Heart right ventricle (tissue), 16 donors: ENCODE measurements around the gene NEO1. TPM values are rescaled to one million over a fixed set of nuclear protein-coding genes. Genes with fewer than 3 reads are reported as not detected.

ENCODE experiments used
- ATAC-seq, 8 donors: fragments of 200-7000 bp; cut with Tn5 transposase; one replicate each; pipeline ENCODE4 v1.9.1; 2020; ENCODE audit warnings: mild to moderate bottlenecking in 8 of 8, moderate library complexity in 8 of 8, moderate number of reproducible peaks in 1 of 8
- DNase-seq, 2 donors: peaks; one replicate each; pipeline ENCODE4 v3.0.0-alpha.2; 2020
- H3K27ac ChIP-seq, 10 donors: fragments of 200-600 bp; sonication (generic) in 2 of 10; one replicate each; pipeline versions ENCODE4 v1.5.0 to v1.8.0; 2020 to 2022; ENCODE audit warnings: mild to moderate bottlenecking in 3 of 10
- H3K27me3 ChIP-seq, 7 donors: fragments of 200-600 bp; one replicate each; pipeline ENCODE4 v1.8.0; 2021 to 2022; ENCODE audit warnings: mild to moderate bottlenecking in 2 of 7
- H3K36me3 ChIP-seq, 9 donors: fragments of 200-600 bp; sonication (generic) in 1 of 9; one replicate each; pipeline versions ENCODE4 v1.5.0 to v1.8.0; 2020 to 2022; ENCODE audit warnings: mild to moderate bottlenecking in 2 of 9
- H3K4me1 ChIP-seq, 9 donors: fragments of 200-600 bp; sonication (generic) in 1 of 9; one replicate each; pipeline versions ENCODE4 v1.5.0 to v1.8.0; 2020 to 2022; ENCODE audit warnings: mild to moderate bottlenecking in 4 of 9
- H3K4me3 ChIP-seq, 10 donors: fragments of 200-600 bp; sonication (generic) in 2 of 10; one replicate each; pipeline versions ENCODE4 v1.5.0 to v1.8.0; 2020 to 2022; ENCODE audit warnings: mild to moderate bottlenecking in 7 of 10, moderate library complexity in 2 of 10
- H3K9me3 ChIP-seq, 11 donors: fragments of 200-600 bp in 10 of 11; sonication (generic) in 2 of 11; one replicate each; pipeline versions ENCODE4 v1.5.0 to v1.8.0; 2013 to 2022; ENCODE audit warnings: mild to moderate bottlenecking in 2 of 11, control low read depth in 1 of 11, moderate library complexity in 1 of 11
- CTCF ChIP-seq, 9 donors: fragments of 200-600 bp; sonication (generic) in 2 of 9; IDR thresholded peaks; one replicate each; pipeline versions ENCODE4 v1.5.0 to v1.8.0; 2021 to 2022; ENCODE audit warnings: antibody characterized with exemption in 9 of 9, mild to moderate bottlenecking in 5 of 9, moderate library complexity in 1 of 9
- WGBS, 2 donors: extraction: QIAGEN DNeasy Blood & Tissue Kit; methylation state at CpG; one replicate each; pipeline ENCODE4 v1.1.7; 2013; ENCODE audit warnings: inconsistent platforms in 1 of 2; 5-methylcytosine and 5-hydroxymethylcytosine counted together
- intact Hi-C, 10 donors: fragments of 100-400 bp; cut with DNase I; formaldehyde crosslinking; loops; one replicate each; pipeline versions ENCODE4 v1.11.1 to v1.14.2; 2022
- polyA plus RNA-seq, 2 donors: library from polyadenylated mRNA; stranded (reverse); fragments of 200-250 nt; gene quantifications; one replicate each; pipeline ENCODE4 v1.2.3, GENCODE V29; 2013
- total RNA-seq, 10 donors: library from RNA; stranded (reverse); fragmentation: NEBNext Ultra II Directional in 3 of 10; extraction: Animal tissue kit (Norgen Biotek cat#: 25700) in 3 of 10; gene quantifications; one replicate each; pipeline versions ENCODE4 v1.2.1 to v1.2.4, GENCODE V29; 2021 to 2023
- donor health status: Arrhythmogenic right ventricular cardiomyopathy.
- donor health status: ischemic (EF 13 %, LVEDD 7.1; RV severe dilation, severe dysfunction).
- donor health status: healthy with polysubstance abuse.
- donor health status: DM: no; HTN: yes; CAD: no.
- donor health status: DM: no; HTN: no; CAD: no.
- donor health status: ischemic (EF 25% LVEDD 6.9; RV normal size, moderate dysfunction).
- donor health status: ischemic (EF 25% LVEDD 5.7; RV mildly dilated, moderate dysfunction).
- donor health status: healthy.
- donor health status: DM: yes; HTN: yes; CAD: no.
- donor health status: Ischemic cardiomyopathy.
- donor health status: ischemic (EF 35%, LVEDD 5.7; RV mildly dilated, moderate dysfunction).
- donor health status: nonischemic (EF 11% LVEDD 7.7; RV severe dilation, severe dysfunction).
- donor health status: DM: yes; HTN: yes; CAD: no.
- donor health status: PGD.
- donor health status: ischemic (EF 29% LVEDD 5.4; RV normal size, mild dysfunction).
- donor health status: nonischemic (EF 23%, LVEDD 6.1; RV moderate dilation, normal function).

The NEO1 gene
- total and polyA plus RNA-seq, 12 donors: 3.4 to 16.9 (median 11.6) TPM

DNA sequence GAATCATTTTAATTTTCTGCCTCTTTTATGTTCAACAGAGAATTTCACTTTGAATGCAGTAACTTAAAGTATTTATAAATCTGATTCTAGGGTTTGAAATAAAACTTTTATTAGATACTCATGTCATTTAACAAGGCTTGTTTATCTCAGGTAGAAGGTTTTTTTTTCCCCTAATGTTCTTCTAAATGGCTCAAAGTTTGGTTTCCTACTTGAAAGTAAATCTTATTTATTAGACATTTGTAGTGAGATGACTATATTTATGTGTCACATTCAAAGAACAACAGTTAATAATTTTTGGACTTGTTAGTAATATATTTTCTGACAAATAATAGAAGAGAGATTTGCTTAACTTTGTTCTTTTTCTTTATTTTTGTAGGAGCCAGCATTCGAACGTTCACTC, 63.9 kb downstream of the NEO1 start:
- TF ChIP-seq CTCF (IDR thresholded peaks at IDR 0.05): no peak
- Histone ChIP-seq H3K4me3 (no peak overlapping the region), H3K9me3 (no peaks in the 10 kb centered on the region), H3K27ac (no peak overlapping the region), H3K27me3 (no peaks in the 10 kb centered on the region), H3K4me1 (no peaks in the 10 kb centered on the region), H3K36me3 (peaks cover 0 to 20% (median 0%) of the 10 kb centered on the region in 9 donors)
- intact Hi-C loops: no loop called here
- ATAC-seq (no peak), DNase-seq (no peak)
- 90 to 93% methylated on average over 2 of the region's 2 CpGs for WGBS, 2 donors

- H3K4me1 ChIP-seq: no peaks in the 10 kb centered on the region
- DNase-seq (no peak), ATAC-seq (no peak)
- intact Hi-C loops: no loop called here
- 88 to 90% methylated on average over 3 of the region's 3 CpGs for WGBS, 2 donors
- H3K27ac ChIP-seq: no peak overlapping the region
- peaks cover 0 to 22% (median 0%) of the 10 kb centered on the region in 9 donors for H3K36me3 ChIP-seq
- H3K27me3 ChIP-seq: no peaks in the 10 kb centered on the region
- H3K4me3 ChIP-seq: no peak overlapping the region
- TF ChIP-seq CTCF (IDR thresholded peaks at IDR 0.05): no peak
- no peaks in the 10 kb centered on the region for H3K9me3 ChIP-seq
Observed at GRCh38 chr15:73118055-73118454, 65.8 kb downstream of the NEO1 start.

DNA sequence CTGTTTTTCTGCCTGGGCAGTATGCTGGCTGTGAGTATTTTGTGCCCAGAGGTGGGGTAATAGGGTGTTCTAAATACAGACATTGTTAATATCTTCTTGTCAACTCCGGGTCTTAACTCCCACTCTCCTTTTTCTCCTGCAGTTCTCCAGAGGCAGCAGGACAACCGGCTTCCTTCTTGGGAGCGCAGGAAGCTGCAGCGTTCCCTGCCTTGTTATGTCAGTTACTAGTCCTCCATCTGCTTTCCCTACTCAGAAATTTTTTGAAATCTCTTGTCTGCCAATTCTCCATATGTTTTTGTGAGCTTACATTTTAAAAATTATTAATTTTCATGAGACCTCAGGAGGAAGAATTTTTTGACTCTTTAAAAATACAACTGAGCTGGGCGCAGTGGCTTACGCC, 67.2 kb downstream of the NEO1 start:
- Histone ChIP-seq H3K36me3 (peaks cover 0 to 34% (median 0%) of the 10 kb centered on the region in 9 donors), H3K27ac (no peak overlapping the region), H3K9me3 (no peaks in the 10 kb centered on the region), H3K4me1 (no peaks in the 10 kb centered on the region), H3K4me3 (no peak overlapping the region), H3K27me3 (no peaks in the 10 kb centered on the region)
- intact Hi-C loops: no loop called here
- WGBS, 2 donors: 80 to 84% methylated on average over 6 of the region's 6 CpGs
- no peak for TF ChIP-seq CTCF (IDR thresholded peaks at IDR 0.05)
- DNase-seq (no peak), ATAC-seq (no peak)

DNA sequence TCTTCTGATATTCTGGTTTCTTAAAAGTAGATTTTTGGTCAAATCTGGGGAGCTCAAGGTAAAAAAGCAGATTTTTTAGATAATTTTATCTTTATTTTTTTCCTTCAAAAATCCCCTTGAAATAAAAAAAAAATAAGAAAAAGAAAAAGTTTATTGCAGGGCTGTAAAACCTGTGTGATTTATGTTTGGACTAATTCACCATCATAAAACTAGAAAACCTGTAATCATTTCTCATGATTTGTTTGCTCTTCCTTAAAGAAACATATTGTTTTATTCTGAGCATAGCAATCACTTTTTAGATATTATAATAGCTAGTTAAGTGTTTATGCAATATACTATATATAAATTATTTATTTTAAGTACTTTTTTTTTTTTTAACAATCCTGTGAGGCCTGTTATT, 68.0 kb downstream of the NEO1 start:
- no peak overlapping the region for H3K4me3 ChIP-seq
- no peak overlapping the region for H3K27ac ChIP-seq
- no peaks in the 10 kb centered on the region for H3K27me3 ChIP-seq
- H3K4me1 ChIP-seq: no peaks in the 10 kb centered on the region
- TF ChIP-seq CTCF (IDR thresholded peaks at IDR 0.05): no peak
- H3K9me3 ChIP-seq: no peaks in the 10 kb centered on the region
- ATAC-seq (no peak), DNase-seq (no peak)
- intact Hi-C loops: no loop called here
- H3K36me3 ChIP-seq: peaks cover 0 to 34% (median 0%) of the 10 kb centered on the region in 9 donors
